K562 (cell line): Measurements from ENCODE around the gene MAK. TPM values are rescaled to one million over a fixed set of nuclear protein-coding genes. Genes with fewer than 3 reads are reported as not detected.

Experiments used
- CUX1 ChIP-seq: fragments of 200-800 bp; sonication (Bioruptor generic); IDR thresholded peaks from 2 replicates; pipeline ENCODE4 v1.6.1; 2016; ENCODE audit warnings: missing genetic modification characterization, missing compliant biosample characterization
- EP300 ChIP-seq: IDR thresholded peaks from 2 replicates; pipeline ENCODE4 v1.6.1; 2012; ENCODE audit warnings: low read length, improper control_type of control experiment
- EWSR1 ChIP-seq: fragments of 450-650 bp; IDR thresholded peaks from 2 replicates; pipeline ENCODE4 v1.6.1; 2018; ENCODE audit warnings: borderline replicate concordance, mild to moderate bottlenecking, low read depth, moderate library complexity; ENCODE audit not compliant: partially characterized antibody
- FOSL1 ChIP-seq: fragments of 200-800 bp; sonication (Bioruptor generic); conservative IDR thresholded peaks from 2 replicates; pipeline ENCODE4 v1.6.1; 2016; ENCODE audit warnings: missing genetic modification characterization, missing compliant biosample characterization
- FOXP4 ChIP-seq: sonication (generic); formaldehyde crosslinking; IDR thresholded peaks from 2 replicates; pipeline ENCODE4 v1.8.0; 2022; ENCODE audit warnings: mild to moderate bottlenecking, missing genetic modification reagents, borderline replicate concordance
- HDAC2 ChIP-seq: fragments of 450-650 bp; IDR thresholded peaks from 2 replicates; pipeline ENCODE4 v1.6.1; 2016; ENCODE audit warnings: mild to moderate bottlenecking
- NFYB ChIP-seq: IDR thresholded peaks from 2 replicates; pipeline ENCODE4 v1.6.1; 2011; ENCODE audit warnings: mild to moderate bottlenecking, moderate library complexity; ENCODE audit not compliant: insufficient read length; ENCODE audit errors: extremely low read depth
- POU5F1 ChIP-seq: fragments of 150-350 bp; IDR thresholded peaks from 2 replicates; pipeline ENCODE4 v1.6.1; 2014; ENCODE audit warnings: borderline replicate concordance, low read length, low read depth, mild to moderate bottlenecking; ENCODE audit not compliant: partially characterized antibody
- ZFP91 ChIP-seq: sonication (generic); formaldehyde crosslinking; IDR thresholded peaks from 2 replicates; pipeline ENCODE4 v1.8.0; 2022; ENCODE audit warnings: mild to moderate bottlenecking, missing genetic modification reagents
- ZNF695 ChIP-seq: fragments of 450-650 bp; formaldehyde crosslinking; IDR thresholded peaks from 2 replicates; pipeline ENCODE4 v1.4.0; 2020; ENCODE audit warnings: mild to moderate bottlenecking, moderate library complexity
- polyA plus RNA-seq, 8 experiments: library from polyadenylated mRNA; depleted of rRNA in 4 of 8; stranded (reverse) in 5 of 8; unstranded in 3 of 8; fragments of >200 nt; fragmentation: Nextera tagmentation in 2 of 8; fragmentation: Illumina TruSeq in 1 of 8; extraction: Ambion mirVana in 2 of 8; extraction: Trizol in 1 of 8; gene quantifications; 2 replicates each; pipeline versions ENCODE4 v1.2.1 to v1.2.3, GENCODE V29; 2011 to 2014; ENCODE audit warnings: inconsistent platforms in 1 of 8, missing spikeins in 1 of 8
- total RNA-seq, 7 experiments: library from RNA; depleted of rRNA in 6 of 7; stranded (reverse); fragments of >200 nt in 6 of 7; fragmentation: Illumina TruSeq in 2 of 7; extraction: Trizol in 2 of 7; gene quantifications; 2 replicates each; pipeline versions ENCODE4 v1.2.1 to v1.2.3, GENCODE V29; 2011 to 2021; ENCODE audit warnings: low replicate concordance in 1 of 7
- TF ChIP-seq, protein P1 (sequence below): fragments of 450-650 bp; formaldehyde crosslinking; IDR thresholded peaks from 2 replicates; pipeline ENCODE4 v1.4.0; 2020; ENCODE audit warnings: mild to moderate bottlenecking, mixed read lengths
- TF ChIP-seq, protein P2 (sequence below), 2 experiments: fragments of 450-650 bp; IDR thresholded peaks; 2 replicates each; pipeline ENCODE4 v1.6.1; 2018; ENCODE audit warnings: mild to moderate bottlenecking in 2 of 2, low read depth in 1 of 2; ENCODE audit not compliant: partially characterized antibody in 2 of 2

The MAK gene
- total and polyA plus RNA-seq, 9 of the 15 experiments (the other 6 are each of a cell fraction or from before 2014, with no cell fraction given) = 0.25 to 1.1 (median 0.53) TPM

DNA sequence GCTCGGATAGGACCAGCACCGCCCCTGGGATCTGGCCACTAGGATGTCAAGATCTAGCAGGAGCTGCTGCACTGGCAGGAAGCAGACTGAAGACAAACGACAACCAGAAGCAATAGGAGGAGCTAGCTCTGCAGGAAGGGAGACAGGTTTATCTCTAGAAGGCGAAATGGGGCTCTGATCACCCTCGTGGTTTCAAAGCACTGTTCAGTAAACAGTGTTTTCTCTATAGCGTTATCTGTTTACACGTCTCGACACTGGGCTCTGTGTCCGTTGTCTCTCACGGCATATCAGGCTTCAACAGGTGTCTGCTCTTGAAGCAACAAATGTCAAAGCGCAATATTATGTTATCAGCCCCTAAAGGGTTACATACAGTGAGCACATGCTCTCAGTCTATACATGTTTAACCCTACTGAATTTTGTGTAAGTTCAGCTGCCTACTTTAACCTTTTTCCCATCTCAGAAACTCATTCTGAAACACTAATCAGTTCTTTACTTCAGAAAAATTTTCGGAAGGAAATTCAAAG, 66.9 kb downstream of the MAK start (continued):
- TF ChIP-seq POU5F1 = no peak
- no peak for TF ChIP-seq ZFP91 (CRISPR knock-in tag)
- TF ChIP-seq CUX1 = no peak
- no peak for TF ChIP-seq NFYB
- TF ChIP-seq, protein P1, sequence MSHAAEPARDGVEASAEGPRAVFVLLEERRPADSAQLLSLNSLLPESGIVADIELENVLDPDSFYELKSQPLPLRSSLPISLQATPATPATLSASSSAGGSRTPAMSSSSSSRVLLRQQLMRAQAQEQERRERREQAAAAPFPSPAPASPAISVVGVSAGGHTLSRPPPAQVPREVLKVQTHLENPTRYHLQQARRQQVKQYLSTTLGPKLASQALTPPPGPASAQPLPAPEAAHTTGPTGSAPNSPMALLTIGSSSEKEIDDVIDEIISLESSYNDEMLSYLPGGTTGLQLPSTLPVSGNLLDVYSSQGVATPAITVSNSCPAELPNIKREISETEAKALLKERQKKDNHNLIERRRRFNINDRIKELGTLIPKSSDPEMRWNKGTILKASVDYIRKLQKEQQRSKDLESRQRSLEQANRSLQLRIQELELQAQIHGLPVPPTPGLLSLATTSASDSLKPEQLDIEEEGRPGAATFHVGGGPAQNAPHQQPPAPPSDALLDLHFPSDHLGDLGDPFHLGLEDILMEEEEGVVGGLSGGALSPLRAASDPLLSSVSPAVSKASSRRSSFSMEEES (CRISPR knock-in tag) = no peak
- no peak for TF ChIP-seq EWSR1
- TF ChIP-seq ZNF695 = no peak
- TF ChIP-seq HDAC2 = peak; percentile 99
- TF ChIP-seq, protein P2, sequence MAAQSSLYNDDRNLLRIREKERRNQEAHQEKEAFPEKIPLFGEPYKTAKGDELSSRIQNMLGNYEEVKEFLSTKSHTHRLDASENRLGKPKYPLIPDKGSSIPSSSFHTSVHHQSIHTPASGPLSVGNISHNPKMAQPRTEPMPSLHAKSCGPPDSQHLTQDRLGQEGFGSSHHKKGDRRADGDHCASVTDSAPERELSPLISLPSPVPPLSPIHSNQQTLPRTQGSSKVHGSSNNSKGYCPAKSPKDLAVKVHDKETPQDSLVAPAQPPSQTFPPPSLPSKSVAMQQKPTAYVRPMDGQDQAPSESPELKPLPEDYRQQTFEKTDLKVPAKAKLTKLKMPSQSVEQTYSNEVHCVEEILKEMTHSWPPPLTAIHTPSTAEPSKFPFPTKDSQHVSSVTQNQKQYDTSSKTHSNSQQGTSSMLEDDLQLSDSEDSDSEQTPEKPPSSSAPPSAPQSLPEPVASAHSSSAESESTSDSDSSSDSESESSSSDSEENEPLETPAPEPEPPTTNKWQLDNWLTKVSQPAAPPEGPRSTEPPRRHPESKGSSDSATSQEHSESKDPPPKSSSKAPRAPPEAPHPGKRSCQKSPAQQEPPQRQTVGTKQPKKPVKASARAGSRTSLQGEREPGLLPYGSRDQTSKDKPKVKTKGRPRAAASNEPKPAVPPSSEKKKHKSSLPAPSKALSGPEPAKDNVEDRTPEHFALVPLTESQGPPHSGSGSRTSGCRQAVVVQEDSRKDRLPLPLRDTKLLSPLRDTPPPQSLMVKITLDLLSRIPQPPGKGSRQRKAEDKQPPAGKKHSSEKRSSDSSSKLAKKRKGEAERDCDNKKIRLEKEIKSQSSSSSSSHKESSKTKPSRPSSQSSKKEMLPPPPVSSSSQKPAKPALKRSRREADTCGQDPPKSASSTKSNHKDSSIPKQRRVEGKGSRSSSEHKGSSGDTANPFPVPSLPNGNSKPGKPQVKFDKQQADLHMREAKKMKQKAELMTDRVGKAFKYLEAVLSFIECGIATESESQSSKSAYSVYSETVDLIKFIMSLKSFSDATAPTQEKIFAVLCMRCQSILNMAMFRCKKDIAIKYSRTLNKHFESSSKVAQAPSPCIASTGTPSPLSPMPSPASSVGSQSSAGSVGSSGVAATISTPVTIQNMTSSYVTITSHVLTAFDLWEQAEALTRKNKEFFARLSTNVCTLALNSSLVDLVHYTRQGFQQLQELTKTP (IDR thresholded peaks at IDR 0.05; ENCODE audit: low read depth in 1 of 2, partially characterized antibody in 2 of 2) = peak in 1 of 2 experiments; percentile 74
- peak; percentile 97 for TF ChIP-seq EP300
- TF ChIP-seq FOXP4 (CRISPR knock-in tag) = peak; percentile 97
- TF ChIP-seq FOSL1 (tag) = peak; percentile 22; the same call in 1 of the 2 replicates
